PC-3 (cell line): ENCODE measurements around the gene YWHAQ. TPM values are rescaled to one million over a fixed set of nuclear protein-coding genes. Genes with fewer than 3 reads are reported as not detected.

ENCODE experiments used
- ATAC-seq: fragments of 200-7000 bp; cut with Tn5 transposase; 2 replicates; pipeline ENCODE4 v1.9.1; 2020; ENCODE audit warnings: mild to moderate bottlenecking, moderate library complexity
- BruUV-seq: library from RNA; stranded (reverse); fragments of 400-500 nt; replicated peaks from 2 replicates; lab custom pipeline; 2021; lab: Mats Ljungman, UMichigan
- CTCF ChIA-PET: fragments of 300-600 bp; sonication (Branson Sonifier 250); formaldehyde crosslinking; loops from one replicate; lab custom pipeline; 2022; ENCODE audit warnings: antibody characterized with exemption; lab: Charles Lee
- POLR2A ChIA-PET: fragments of 300-600 bp; sonication (Branson Sonifier 250); formaldehyde crosslinking; loops from one replicate; lab custom pipeline; 2022; ENCODE audit warnings: antibody characterized with exemption; ENCODE audit not compliant: unreplicated experiment; lab: Charles Lee
- DNase-seq: peaks from one replicate; pipeline ENCODE4 v3.0.0-alpha.2; 2015
- H2AFZ ChIP-seq: fragments of 300-600 bp; sonication (generic); 2 replicates; pipeline ENCODE4 v1.6.0; 2016; ENCODE audit warnings: antibody characterized with exemption, low read length
- H3F3A ChIP-seq: fragments of 300-600 bp; sonication (generic); one replicate; pipeline ENCODE4 v1.6.0; 2017; ENCODE audit warnings: antibody characterized with exemption, low read length, control low read depth, mild to moderate bottlenecking; ENCODE audit not compliant: unreplicated experiment
- H3K27ac ChIP-seq: fragments of 300-600 bp; sonication (generic); 2 replicates; pipeline ENCODE4 v1.5.1; 2016; ENCODE audit warnings: mild to moderate bottlenecking, low read length
- H3K27me3 ChIP-seq: fragments of 300-600 bp; sonication (generic); 2 replicates; pipeline ENCODE4 v1.6.1; 2016; ENCODE audit warnings: low read length, mixed read lengths
- H3K36me3 ChIP-seq: fragments of 300-600 bp; sonication (generic); 2 replicates; pipeline ENCODE4 v1.6.1; 2016; ENCODE audit warnings: low read depth, mixed run types, low read length, mixed read lengths
- H3K4me1 ChIP-seq: fragments of 300-600 bp; sonication (generic); 2 replicates; pipeline ENCODE4 v1.5.1; 2016; ENCODE audit warnings: low read length; ENCODE audit not compliant: insufficient read depth
- H3K4me2 ChIP-seq: fragments of 300-600 bp; sonication (generic); 2 replicates; pipeline ENCODE4 v1.6.0; 2016; ENCODE audit warnings: low read length
- H3K4me3 ChIP-seq: fragments of 300-600 bp; sonication (generic); 2 replicates; pipeline ENCODE4 v1.5.1; 2016; ENCODE audit warnings: mild to moderate bottlenecking, low read length, mixed read lengths
- H3K79me2 ChIP-seq: fragments of 300-600 bp; sonication (generic); 2 replicates; pipeline ENCODE4 v1.6.1; 2017; ENCODE audit warnings: low read length, mixed read lengths
- H3K9ac ChIP-seq: fragments of 300-600 bp; sonication (generic); 2 replicates; pipeline ENCODE4 v1.6.0; 2016; ENCODE audit warnings: mild to moderate bottlenecking, low read length
- H3K9me2 ChIP-seq: fragments of 300-600 bp; sonication (generic); replicated peaks from 2 replicates; pipeline ENCODE4 v1.6.1; 2016; ENCODE audit warnings: mixed run types, low read length, mixed read lengths
- H3K9me3 ChIP-seq: fragments of 300-600 bp; sonication (generic); 2 replicates; pipeline ENCODE4 v1.6.1; 2016; ENCODE audit warnings: low read length, mixed read lengths
- H4K20me1 ChIP-seq: fragments of 300-600 bp; sonication (generic); 2 replicates; pipeline ENCODE4 v1.6.1; 2016; ENCODE audit warnings: low read length, mixed read lengths
- EZH2 ChIP-seq: fragments of 300-600 bp; sonication (generic); IDR thresholded peaks from one replicate; pipeline ENCODE4 v1.6.1; 2017; ENCODE audit warnings: antibody characterized with exemption, mild to moderate bottlenecking, low read length; ENCODE audit not compliant: unreplicated experiment
- EZH2phosphoT487 ChIP-seq: fragments of 300-600 bp; sonication (generic); IDR thresholded peaks from 2 replicates; pipeline ENCODE4 v1.6.1; 2018; ENCODE audit warnings: mild to moderate bottlenecking, antibody characterized with exemption, low read length, borderline replicate concordance
- intact Hi-C: fragments of 100-400 bp; cut with micrococcal nuclease; formaldehyde crosslinking; loops from 2 replicates; pipeline ENCODE4 v1.9.0; 2023
- total RNA-seq: library from RNA; depleted of rRNA; stranded (reverse); fragments of >200 nt; gene quantifications from 2 replicates; pipeline ENCODE4 v1.2.3, GENCODE V29; 2014
- TF ChIP-seq, protein P1 (sequence below): fragments of 300-600 bp; sonication (generic); conservative IDR thresholded peaks from 2 replicates; pipeline ENCODE4 v1.5.1; 2017; ENCODE audit warnings: antibody characterized with exemption, low read depth, mild to moderate bottlenecking, low read length

The YWHAQ gene
- total RNA-seq, 1 experiment from 2014 or later: 377 TPM

DNA sequence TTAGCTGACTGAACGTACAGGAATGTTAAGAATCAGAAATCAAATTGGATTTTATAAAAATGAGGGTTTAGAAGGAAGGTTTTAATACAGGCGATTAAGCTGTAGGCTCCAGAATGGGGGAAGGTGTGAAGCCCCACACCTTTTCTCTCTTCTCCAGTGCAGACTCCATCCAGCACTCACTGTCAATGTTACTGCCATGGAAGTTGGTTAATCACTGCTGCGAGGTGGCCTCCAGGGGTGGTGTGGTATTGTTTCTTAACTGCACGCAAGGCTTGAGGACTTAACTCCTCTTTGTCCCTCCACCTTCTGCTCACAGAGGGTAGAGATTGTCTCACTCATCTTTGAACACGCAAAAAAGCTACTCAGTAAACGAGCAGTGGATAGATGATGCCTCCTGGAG is 26.9 kb upstream of the YWHAQ start:
- TF ChIP-seq, protein P1, sequence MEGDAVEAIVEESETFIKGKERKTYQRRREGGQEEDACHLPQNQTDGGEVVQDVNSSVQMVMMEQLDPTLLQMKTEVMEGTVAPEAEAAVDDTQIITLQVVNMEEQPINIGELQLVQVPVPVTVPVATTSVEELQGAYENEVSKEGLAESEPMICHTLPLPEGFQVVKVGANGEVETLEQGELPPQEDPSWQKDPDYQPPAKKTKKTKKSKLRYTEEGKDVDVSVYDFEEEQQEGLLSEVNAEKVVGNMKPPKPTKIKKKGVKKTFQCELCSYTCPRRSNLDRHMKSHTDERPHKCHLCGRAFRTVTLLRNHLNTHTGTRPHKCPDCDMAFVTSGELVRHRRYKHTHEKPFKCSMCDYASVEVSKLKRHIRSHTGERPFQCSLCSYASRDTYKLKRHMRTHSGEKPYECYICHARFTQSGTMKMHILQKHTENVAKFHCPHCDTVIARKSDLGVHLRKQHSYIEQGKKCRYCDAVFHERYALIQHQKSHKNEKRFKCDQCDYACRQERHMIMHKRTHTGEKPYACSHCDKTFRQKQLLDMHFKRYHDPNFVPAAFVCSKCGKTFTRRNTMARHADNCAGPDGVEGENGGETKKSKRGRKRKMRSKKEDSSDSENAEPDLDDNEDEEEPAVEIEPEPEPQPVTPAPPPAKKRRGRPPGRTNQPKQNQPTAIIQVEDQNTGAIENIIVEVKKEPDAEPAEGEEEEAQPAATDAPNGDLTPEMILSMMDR: no peak
- TF ChIP-seq EZH2phosphoT487 (no peak), EZH2 (no peak)
- H3K9me2 ChIP-seq: no peaks in the 10 kb centered on the region
- H3K4me1 ChIP-seq: peaks cover 28% of the 10 kb centered on the region
- ChIA-PET POLR2A (no interaction called here), CTCF (no interaction called here)
- no peaks in the 10 kb centered on the region for H3K27me3 ChIP-seq
- H3K79me2 ChIP-seq: no peaks in the 10 kb centered on the region
- BruUV-seq: no TSS peak
- H3K4me3 ChIP-seq: no peak overlapping the region
- intact Hi-C loops: loop anchor here (2.0 kb wide), 1 partner anchor 45 kb away; no protein-coding TSS in a partner anchor
- H4K20me1 ChIP-seq: no peaks in the 10 kb centered on the region
- no peak overlapping the region for H3K9ac ChIP-seq
- H3K9me3 ChIP-seq: no peaks in the 10 kb centered on the region
- H3K4me2 ChIP-seq: no peak overlapping the region
- H3K36me3 ChIP-seq: no peaks in the 10 kb centered on the region
- H3F3A ChIP-seq: peaks cover 6% of the 10 kb centered on the region
- no peak overlapping the region for H2AFZ ChIP-seq
- DNase-seq (no peak), ATAC-seq (no peak)
- no peak overlapping the region for H3K27ac ChIP-seq

DNA sequence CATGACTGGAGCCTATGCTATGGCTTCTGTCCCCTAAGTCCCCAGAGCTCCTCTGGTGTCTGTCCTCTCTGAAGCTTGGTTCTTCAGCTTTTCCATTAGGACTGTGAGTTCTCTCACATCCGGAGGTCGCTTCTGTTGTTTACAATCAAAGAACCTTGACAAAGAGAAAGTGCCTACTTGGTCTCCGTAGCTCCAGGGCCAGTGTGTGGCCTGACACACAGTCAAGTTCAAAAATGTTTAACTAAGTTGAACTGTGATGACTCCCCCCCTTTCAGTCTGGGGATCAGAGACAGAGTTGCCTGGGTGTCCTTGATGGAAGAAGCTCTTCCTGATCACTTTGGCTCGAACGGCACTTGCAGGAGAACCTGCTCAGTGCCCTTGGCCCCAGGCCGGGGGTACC is 26.3 kb upstream of the YWHAQ start:
- Histone ChIP-seq H3K27ac (0 out of 2 replicates have a peak overlapping the region, but pooled peaks have one; percentile 34), H3K27me3 (no peaks in the 10 kb centered on the region), H4K20me1 (no peaks in the 10 kb centered on the region), H3K4me2 (0 out of 2 replicates have a peak overlapping the region, but pooled peaks have one; percentile 72), H3K9me2 (no peaks in the 10 kb centered on the region), H3K4me3 (no peak overlapping the region), H3K9me3 (no peaks in the 10 kb centered on the region), H3K36me3 (no peaks in the 10 kb centered on the region), H3K9ac (no peak overlapping the region), H3F3A (peaks cover 6% of the 10 kb centered on the region), H3K4me1 (peaks cover 28% of the 10 kb centered on the region), H3K79me2 (no peaks in the 10 kb centered on the region), H2AFZ (no peak overlapping the region)
- DNase-seq (no peak), ATAC-seq (no peak)
- TF ChIP-seq EZH2 (no peak), EZH2phosphoT487 (no peak)
- TF ChIP-seq, protein P1: no peak
- BruUV-seq: no TSS peak
- intact Hi-C loops: loop anchor here (2.0 kb wide), 1 partner anchor 46 kb away; no protein-coding TSS in a partner anchor
- CTCF ChIA-PET: no interaction called here
- POLR2A ChIA-PET: no interaction called here

- Histone ChIP-seq H3K4me3 (peak overlapping the region; percentile 20; the same call in 1 of the 2 replicates), H3K27me3 (no peaks in the 10 kb centered on the region), H3K4me2 (peak overlapping the region; percentile 72), H3F3A (peaks cover 6% of the 10 kb centered on the region), H2AFZ (no peak overlapping the region), H3K36me3 (no peaks in the 10 kb centered on the region), H3K9ac (peak overlapping the region; percentile 66), H3K4me1 (peaks cover 28% of the 10 kb centered on the region), H3K79me2 (no peaks in the 10 kb centered on the region), H3K9me2 (no peaks in the 10 kb centered on the region), H3K27ac (peak overlapping the region; percentile 88), H3K9me3 (no peaks in the 10 kb centered on the region), H4K20me1 (no peaks in the 10 kb centered on the region)
- POLR2A ChIA-PET: no interaction called here
- TF ChIP-seq, protein P1: no peak
- TF ChIP-seq EZH2 (no peak), EZH2phosphoT487 (no peak)
- peak; percentile 94 for DNase-seq
- ATAC-seq: peak; percentile 98
- CTCF ChIA-PET: no interaction called here
- BruUV-seq: no TSS peak
- intact Hi-C loops: loop anchor here (1.0 to 2.0 kb wide), 2 partner anchors 25 to 46 kb away; no protein-coding TSS in a partner anchor
These were observed 25.5 kb upstream of the YWHAQ start for GRCh38 chr2:9656270-9656766.
